ENCODE results near the gene PAM16. TPM values are rescaled to one million over a fixed set of nuclear protein-coding genes. Genes with fewer than 3 reads are reported as not detected.

Gene PAM16
- polyA plus RNA-seq, 6 donors from 2014 or later, result 33.1 to 54.6 (median 47.6) TPM

DNA sequence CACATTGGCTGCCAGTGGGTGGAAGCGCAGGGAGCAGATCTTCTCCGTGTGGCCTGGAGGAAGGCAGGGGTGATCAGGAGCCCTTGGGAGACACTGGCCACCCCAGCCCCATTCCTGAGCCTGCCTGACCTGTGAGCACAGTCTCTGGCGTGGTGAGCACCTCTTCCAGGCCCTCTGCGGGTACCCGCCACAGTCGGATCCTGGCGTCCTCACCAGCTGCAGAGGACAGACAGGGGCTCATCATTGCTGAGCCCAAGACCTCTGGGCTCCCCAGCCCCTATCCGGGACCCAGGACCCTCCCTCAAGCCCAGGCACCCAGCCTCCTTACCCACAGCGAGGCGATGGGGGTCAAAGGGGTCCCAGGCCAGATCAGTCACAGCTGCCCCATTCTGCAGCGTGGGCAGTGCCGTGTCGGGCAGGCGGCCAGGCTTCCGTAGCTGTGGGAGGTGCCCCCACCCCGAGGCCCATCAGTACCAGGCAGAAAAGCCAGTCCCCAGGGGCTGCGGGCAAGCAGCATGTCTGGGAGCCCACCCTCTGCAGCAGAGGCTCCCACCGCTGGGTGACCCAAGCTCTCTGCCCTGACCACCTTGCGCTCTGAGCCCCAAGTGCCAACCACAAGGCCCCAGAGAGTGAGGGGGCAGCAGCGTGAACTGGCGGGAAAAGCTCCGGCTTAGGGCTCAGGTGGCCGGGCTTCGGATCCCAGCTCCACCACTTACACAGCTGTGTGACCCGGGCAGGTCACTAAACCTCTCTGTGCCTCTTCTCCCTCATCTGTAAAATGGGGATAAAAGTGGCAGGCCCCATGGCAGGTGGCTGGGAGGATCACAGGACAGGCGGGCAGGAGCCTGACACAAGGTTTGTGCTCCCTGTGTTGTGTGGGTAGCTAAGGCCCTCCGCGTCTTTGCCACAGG, 10.2 kb upstream of the PAM16 start:
- H3K27me3 Mint-ChIP-seq, result no peaks in the 10 kb centered on the region
- no peak overlapping the region for H3K4me3 Mint-ChIP-seq
- H3K27ac Mint-ChIP-seq, result peak overlapping the region in 1 of 6 donors; percentile 29
- DNase-seq (no peak), ATAC-seq (ENCODE audit: low read depth in 2 of 2) (no peak)
- H3K9me3 Mint-ChIP-seq, result no peaks in the 10 kb centered on the region
- H3K4me1 Mint-ChIP-seq, result peaks cover 11 to 17% (median 12%) of the 10 kb centered on the region in 3 donors
- H3K36me3 Mint-ChIP-seq, result no peaks in the 10 kb centered on the region

DNA sequence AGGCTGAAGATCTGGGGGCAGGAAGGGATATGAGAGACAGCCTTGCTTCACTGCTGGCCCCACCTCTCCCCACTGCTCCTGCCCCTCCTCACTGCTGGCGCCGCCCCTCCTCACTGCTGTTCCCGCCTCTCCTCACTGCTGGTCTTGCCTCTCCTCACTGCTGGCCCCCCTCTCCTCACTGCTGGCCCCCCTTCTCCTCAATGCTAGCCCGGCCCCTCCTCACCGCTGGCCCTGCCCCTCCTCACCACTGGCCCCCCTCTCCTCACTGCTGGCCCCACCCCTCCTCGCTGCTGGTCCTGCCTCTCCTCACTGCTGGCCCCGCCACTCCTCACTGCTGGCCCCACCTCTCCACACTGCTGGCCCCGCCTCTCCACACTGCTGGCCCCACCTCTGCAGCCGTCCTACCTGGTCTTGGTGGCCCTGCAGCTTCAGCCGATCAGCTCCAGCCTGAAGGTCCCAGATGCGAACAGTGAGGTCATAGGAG, 9.5 kb upstream of the PAM16 start:
- Mint-ChIP-seq H3K27ac (no peak overlapping the region), H3K27me3 (no peaks in the 10 kb centered on the region), H3K36me3 (no peaks in the 10 kb centered on the region), H3K4me3 (no peak overlapping the region), H3K9me3 (no peaks in the 10 kb centered on the region), H3K4me1 (peaks cover 10 to 14% (median 11%) of the 10 kb centered on the region in 3 donors)
- ATAC-seq (ENCODE audit: low read depth in 2 of 2) (no peak), DNase-seq (no peak)

DNA sequence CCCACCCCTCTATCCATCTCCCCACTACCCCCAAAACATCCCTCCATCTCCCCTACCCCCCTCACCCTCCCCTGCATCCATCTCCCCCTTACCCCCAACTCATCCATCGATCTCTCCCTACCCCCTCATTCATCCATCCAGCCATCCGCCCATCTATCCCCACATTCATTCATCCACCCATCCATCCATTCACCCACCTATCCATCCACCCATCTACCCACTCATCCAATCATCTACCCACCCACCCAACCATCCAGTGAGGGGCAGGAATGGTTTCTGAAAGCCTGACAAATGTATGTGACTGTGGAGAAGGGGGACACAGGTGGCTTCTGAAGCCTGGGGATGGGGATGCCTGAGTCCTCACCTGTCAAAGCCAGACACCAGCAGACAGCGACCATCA, 8.8 kb upstream of the PAM16 start:
- Mint-ChIP-seq H3K27me3 (no peaks in the 10 kb centered on the region), H3K4me1 (peaks cover 9 to 12% (median 11%) of the 10 kb centered on the region in 3 donors), H3K27ac (peak overlapping the region in 1 of 6 donors; percentile 60), H3K36me3 (no peaks in the 10 kb centered on the region), H3K9me3 (no peaks in the 10 kb centered on the region), H3K4me3 (no peak overlapping the region)
- ATAC-seq (ENCODE audit: low read depth in 2 of 2) (no peak), DNase-seq (no peak)

DNA sequence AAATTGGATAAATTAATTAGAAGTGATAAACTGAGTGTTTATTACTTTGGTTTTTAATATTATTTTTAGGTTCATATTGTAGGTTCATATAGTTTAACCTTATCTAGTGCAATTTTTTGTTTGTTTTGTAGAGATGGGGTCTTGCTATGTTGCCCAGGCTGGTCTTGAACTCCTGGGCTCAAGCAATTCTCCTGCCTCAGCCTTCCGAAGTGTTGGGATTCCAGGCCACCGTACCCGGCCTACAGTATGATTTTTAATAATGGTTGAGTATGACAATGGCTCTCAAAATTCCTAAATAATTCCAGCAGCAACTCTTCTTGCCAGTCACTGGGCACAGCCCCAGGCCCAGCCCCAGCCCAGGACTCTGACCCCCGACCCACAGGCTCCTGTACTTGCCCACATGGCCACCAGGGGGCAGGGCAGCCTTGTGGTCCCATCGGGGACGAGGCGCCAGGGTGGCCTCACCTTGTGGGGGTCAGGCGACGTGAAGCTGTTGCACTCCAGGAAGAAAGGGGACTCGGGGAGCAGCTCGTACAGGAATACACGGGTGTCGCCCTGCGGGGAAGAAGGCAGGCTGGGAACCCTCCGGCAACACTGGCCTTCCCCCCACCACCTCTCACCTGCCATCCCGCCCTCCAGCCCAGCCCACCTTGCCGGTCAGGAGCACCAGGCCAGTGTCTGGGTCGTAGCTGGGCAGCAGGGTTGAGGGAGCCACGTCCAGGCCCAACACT, 7.9 kb upstream of the PAM16 start:
- H3K9me3 Mint-ChIP-seq, result no peaks in the 10 kb centered on the region
- H3K27me3 Mint-ChIP-seq, result no peaks in the 10 kb centered on the region
- H3K36me3 Mint-ChIP-seq, result no peaks in the 10 kb centered on the region
- H3K4me3 Mint-ChIP-seq, result peak overlapping the region in 1 of 8 donors; percentile 82
- peaks cover 7 to 11% (median 9%) of the 10 kb centered on the region in 3 donors for H3K4me1 Mint-ChIP-seq
- peak overlapping the region in 1 of 6 donors; percentile 5 for H3K27ac Mint-ChIP-seq
- DNase-seq (peak; percentile 58), ATAC-seq (ENCODE audit: low read depth in 2 of 2) (peak; percentile 64 to 84)

DNA sequence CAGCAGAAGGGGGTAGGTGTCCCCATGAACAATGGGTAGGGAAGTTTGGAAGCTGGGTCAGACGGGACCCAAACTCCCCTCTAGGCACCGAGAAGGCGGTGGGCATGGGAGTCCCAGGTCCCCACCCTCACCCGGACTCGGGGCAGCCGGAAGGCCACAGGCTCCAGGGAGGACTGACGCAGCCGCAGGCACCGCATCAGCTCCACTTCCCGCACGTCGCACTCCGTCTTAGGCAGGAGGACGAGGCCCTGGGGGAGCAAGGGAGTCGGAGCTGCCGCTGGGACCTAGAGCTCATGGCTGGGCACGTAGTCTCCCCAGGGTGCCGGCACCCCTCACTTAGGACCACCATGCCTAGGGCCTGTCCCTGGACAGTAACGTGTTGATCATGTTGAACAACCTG, 7.1 kb upstream of the PAM16 start:
- no peak overlapping the region for H3K4me3 Mint-ChIP-seq
- H3K27me3 Mint-ChIP-seq, result no peaks in the 10 kb centered on the region
- DNase-seq, result no peak
- no peak for ATAC-seq (ENCODE audit: low read depth in 2 of 2)
- H3K4me1 Mint-ChIP-seq, result peaks cover 5 to 10% (median 7%) of the 10 kb centered on the region in 3 donors
- H3K36me3 Mint-ChIP-seq, result no peaks in the 10 kb centered on the region
- no peaks in the 10 kb centered on the region for H3K9me3 Mint-ChIP-seq
- no peak overlapping the region for H3K27ac Mint-ChIP-seq

DNA sequence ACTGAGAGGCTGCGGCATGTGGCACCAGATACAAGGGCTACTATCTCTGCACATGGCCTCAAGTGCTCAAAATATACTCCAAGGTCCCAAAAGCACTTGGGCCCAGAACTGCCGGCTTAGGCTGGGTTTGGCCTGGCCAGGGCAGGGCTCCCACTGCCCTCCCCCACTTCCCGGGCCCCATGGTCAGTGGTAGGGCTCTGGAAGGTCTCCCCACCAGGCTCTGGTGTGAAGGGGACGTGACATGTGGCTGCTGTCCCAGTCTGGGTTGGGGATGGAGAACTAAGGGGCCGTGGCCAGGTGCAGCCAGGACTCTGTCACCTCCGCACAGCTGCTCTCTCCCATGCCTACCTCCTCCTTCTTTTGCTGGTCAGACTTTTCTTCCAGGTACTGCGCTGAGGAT, 5.7 kb upstream of the PAM16 start:
- no peak for DNase-seq
- H3K27ac Mint-ChIP-seq, result no peak overlapping the region
- no peaks in the 10 kb centered on the region for H3K36me3 Mint-ChIP-seq
- H3K27me3 Mint-ChIP-seq, result no peaks in the 10 kb centered on the region
- H3K9me3 Mint-ChIP-seq, result no peaks in the 10 kb centered on the region
- no peak for ATAC-seq (ENCODE audit: low read depth in 2 of 2)
- H3K4me3 Mint-ChIP-seq, result no peak overlapping the region
- H3K4me1 Mint-ChIP-seq, result peaks cover 5 to 7% (median 6%) of the 10 kb centered on the region in 3 donors

DNA sequence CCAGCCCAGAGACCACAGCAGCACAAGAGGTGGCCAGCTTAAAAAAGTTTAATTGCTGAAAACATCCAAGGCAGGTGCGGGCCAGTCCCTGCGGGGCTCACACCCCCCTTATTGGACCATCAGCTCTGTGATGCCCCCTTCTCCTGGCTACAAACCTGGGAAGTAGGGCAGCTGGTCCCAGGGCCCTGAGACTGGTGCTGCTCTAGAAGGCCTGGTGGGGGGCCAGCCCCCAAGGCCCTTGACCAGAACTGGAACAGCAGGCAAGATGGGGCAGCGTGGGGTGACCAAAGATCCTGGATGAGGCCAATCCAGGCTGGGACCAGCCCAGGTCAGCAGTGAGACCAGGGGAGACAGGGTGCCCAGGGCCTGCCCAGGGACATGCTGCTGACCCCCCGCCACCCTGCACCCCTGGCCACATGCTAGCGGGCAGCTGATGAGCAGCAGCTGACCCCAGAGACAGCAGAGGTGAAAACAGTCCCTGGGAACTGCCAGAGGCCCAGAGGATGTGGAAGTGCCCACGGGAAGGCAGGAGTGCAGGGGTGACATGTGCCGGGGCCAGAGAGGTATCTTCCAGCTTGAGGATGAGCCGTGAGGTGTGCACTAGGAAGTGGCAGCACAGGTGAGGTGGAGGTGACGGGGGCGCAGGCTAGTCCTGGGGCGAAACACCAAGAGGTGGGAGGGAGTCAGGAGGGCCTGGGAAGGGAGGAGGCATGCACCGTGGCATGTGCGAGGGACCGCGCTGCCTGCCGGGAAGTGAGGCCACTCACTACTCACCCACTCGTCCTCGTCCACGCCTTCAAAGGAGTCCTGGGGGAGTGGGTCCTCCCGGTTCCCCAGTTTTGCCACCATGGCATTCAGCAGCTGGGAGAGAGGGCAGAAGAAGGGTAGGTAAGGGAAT, 3.6 kb upstream of the PAM16 start:
- ATAC-seq (ENCODE audit: low read depth in 2 of 2) (no peak), DNase-seq (no peak)
- Mint-ChIP-seq H3K27ac (peak overlapping the region in 2 of 6 donors; percentile 72 to 76), H3K4me1 (peaks cover 5 to 17% (median 15%) of the 10 kb centered on the region in 3 donors), H3K27me3 (no peaks in the 10 kb centered on the region), H3K36me3 (no peaks in the 10 kb centered on the region), H3K9me3 (no peaks in the 10 kb centered on the region), H3K4me3 (no peak overlapping the region)

DNA sequence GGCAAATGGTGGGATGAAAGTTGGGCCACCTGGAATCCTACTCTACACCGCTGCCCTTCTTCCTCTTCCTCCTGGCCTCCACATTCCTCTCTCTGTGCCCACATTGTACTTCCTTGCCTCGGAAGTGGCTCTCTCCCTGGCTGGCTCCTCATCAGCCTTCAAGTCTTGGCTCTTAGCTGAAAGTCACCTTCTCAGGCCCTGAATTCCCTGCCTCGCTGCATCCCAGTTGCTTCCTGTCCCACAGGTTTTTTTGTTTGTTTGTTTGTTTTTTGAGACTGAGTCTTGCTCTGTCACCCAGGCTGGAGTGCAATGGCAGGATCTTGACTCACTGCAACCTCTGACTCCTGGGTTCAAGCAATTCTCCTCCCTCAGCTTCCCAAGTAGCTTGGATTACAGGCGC, 2.6 kb upstream of the PAM16 start:
- Mint-ChIP-seq H3K4me1 (peaks cover 3 to 19% (median 10%) of the 10 kb centered on the region in 3 donors), H3K27ac (peak overlapping the region in 2 of 6 donors; percentile 8 to 94), H3K27me3 (no peaks in the 10 kb centered on the region), H3K4me3 (peak overlapping the region in 2 of 8 donors; percentile 42 to 57), H3K36me3 (no peaks in the 10 kb centered on the region), H3K9me3 (no peaks in the 10 kb centered on the region)
- no peak for ATAC-seq (ENCODE audit: low read depth in 2 of 2)
- DNase-seq, result no peak

DNA sequence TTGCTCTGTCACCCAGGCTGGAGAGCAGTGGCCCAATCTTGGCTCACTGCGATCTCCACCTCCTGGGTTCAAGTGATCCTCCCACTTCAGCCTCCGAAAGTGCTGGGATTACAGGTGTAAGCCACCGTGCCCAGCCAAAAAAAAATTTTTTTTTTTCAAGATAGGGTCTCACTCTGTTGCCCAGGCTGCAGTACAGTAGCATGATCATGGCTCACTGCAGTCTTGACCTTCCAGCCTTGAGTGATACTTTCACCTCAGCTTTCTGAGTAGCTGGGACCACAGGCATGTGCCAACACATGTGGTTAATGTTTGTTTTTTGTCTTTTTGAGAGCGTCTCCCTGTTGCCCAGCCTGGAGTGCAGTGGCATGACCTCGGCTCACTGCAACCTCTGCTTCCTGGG, 1.7 kb upstream of the PAM16 start:
- peaks cover 9 to 27% (median 18%) of the 10 kb centered on the region in 3 donors for H3K4me1 Mint-ChIP-seq

DNA sequence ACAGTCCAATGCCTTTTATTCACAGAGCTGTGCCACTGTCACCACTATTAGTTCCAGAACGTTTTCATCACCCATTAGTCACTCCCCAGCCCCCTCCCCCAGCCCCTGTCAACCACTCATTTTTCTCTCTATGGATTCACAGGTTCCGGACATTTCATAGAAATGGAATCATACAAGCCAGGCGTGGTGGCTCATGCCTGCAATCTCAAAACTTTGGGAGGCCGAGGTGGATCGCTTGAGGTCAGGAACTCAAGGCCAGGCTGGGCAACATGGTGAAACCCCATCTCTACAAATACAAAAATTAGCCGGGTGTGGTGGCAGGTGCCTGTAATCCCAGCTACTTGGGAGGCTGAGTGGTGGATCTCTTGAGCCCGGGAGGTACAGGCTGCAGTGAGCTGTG, 759 bp upstream of the PAM16 start:
- no peak for DNase-seq
- ATAC-seq (ENCODE audit: low read depth in 2 of 2), result no peak
- H3K9me3 Mint-ChIP-seq, result no peaks in the 10 kb centered on the region
- no peaks in the 10 kb centered on the region for H3K27me3 Mint-ChIP-seq
- no peaks in the 10 kb centered on the region for H3K36me3 Mint-ChIP-seq
- H3K4me1 Mint-ChIP-seq, result peaks cover 9 to 34% (median 26%) of the 10 kb centered on the region in 3 donors
- peak overlapping the region; percentile 46 to 98 (median 92) for H3K4me3 Mint-ChIP-seq
- peak overlapping the region in 4 of 6 donors; percentile 37 to 89 (median 56) for H3K27ac Mint-ChIP-seq

More for the DNA sequence above, 1.7 kb upstream of the PAM16 start:
- Mint-ChIP-seq H3K4me3 (peak overlapping the region in 1 of 8 donors; percentile 56), H3K9me3 (no peaks in the 10 kb centered on the region), H3K36me3 (no peaks in the 10 kb centered on the region), H3K27me3 (no peaks in the 10 kb centered on the region), H3K27ac (no peak overlapping the region)
- DNase-seq, result no peak
- ATAC-seq (ENCODE audit: low read depth in 2 of 2), result no peak

DNA sequence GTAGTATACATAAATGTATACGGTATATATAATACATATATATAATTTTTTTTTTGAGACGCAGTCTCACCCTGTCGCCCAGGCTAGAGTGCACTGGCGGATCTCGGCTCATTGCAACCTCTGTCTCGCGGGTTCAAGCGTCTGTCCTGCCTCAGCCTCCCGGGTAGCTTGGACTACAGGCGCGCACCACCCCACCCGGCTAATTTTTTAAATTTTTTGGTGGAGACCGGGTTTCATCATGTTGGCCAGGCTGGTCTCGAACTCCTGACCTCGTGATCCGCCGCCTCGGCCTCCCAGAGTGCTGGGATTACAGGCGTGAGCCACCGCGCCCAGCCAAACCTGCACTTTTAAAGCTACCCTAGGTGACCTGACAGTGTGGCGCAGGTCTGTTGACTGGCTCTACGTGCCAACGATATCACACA, 745 bp downstream of the PAM16 start:
- peak in 1 of 2 donors; percentile 2 for ATAC-seq (ENCODE audit: low read depth in 2 of 2)
- Mint-ChIP-seq H3K9me3 (no peaks in the 10 kb centered on the region), H3K4me3 (peak overlapping the region; percentile 88 to 98 (median 94)), H3K36me3 (no peaks in the 10 kb centered on the region), H3K27me3 (no peaks in the 10 kb centered on the region), H3K27ac (peak overlapping the region in 5 of 6 donors; percentile 71 to 96 (median 88)), H3K4me1 (peaks cover 9 to 43% (median 26%) of the 10 kb centered on the region in 3 donors)
- DNase-seq, result no peak

DNA sequence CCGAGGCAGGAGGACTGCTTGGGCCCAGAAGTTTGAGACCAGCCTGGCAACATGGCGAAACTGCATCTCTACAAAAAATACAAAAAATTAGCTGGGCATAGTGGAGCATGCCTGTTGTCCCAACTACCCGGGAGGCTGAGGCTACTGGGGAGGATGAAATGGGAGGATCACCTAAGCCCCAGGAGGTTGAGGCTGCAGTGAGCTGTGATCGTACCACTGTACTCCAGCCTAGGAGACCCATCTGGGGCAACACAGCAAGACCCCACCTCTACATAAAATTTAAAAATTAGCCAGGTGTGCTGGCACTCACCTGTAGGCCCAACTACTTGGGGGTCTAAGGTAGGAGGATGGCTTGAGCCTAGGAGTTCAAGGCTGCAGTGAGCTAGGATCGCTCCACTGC, 1.8 kb downstream of the PAM16 start:
- H3K4me1 Mint-ChIP-seq, result peaks cover 13 to 48% (median 26%) of the 10 kb centered on the region in 3 donors
- ATAC-seq (ENCODE audit: low read depth in 2 of 2), result no peak
- H3K27ac Mint-ChIP-seq, result no peak overlapping the region
- DNase-seq, result no peak
- H3K9me3 Mint-ChIP-seq, result no peaks in the 10 kb centered on the region
- peak overlapping the region in 3 of 8 donors; percentile 12 to 28 (median 25) for H3K4me3 Mint-ChIP-seq
- no peaks in the 10 kb centered on the region for H3K27me3 Mint-ChIP-seq
- no peaks in the 10 kb centered on the region for H3K36me3 Mint-ChIP-seq
